Testis (tissue), 5 donors: ENCODE data around the gene PDC. TPM values are rescaled to one million over a fixed set of nuclear protein-coding genes. Genes with fewer than 3 reads are reported as not detected.

Experiments
- DNase-seq: peaks from one replicate; pipeline ENCODE4 v3.0.0-alpha.2; 2019
- H3K27ac ChIP-seq, 2 donors: fragments of 200-600 bp; sonication (generic); one replicate each; pipeline ENCODE4 v1.5.1; 2019
- H3K27me3 ChIP-seq: fragments of 200-600 bp; sonication (generic); one replicate; pipeline ENCODE4 v1.5.1; 2019
- H3K36me3 ChIP-seq: fragments of 200-600 bp; sonication (generic); one replicate; pipeline ENCODE4 v1.5.1; 2017; ENCODE audit warnings: low read depth; ENCODE audit errors: missing control alignments
- H3K4me1 ChIP-seq: fragments of 200-600 bp; sonication (generic); one replicate; pipeline ENCODE4 v1.5.1; 2019
- H3K4me3 ChIP-seq, 2 donors: fragments of 200-600 bp; sonication (generic); one replicate each; pipeline ENCODE4 v1.5.1; 2017 to 2019
- H3K9me3 ChIP-seq: fragments of 200-600 bp; sonication (generic); one replicate; pipeline ENCODE4 v1.5.1; 2017
- POLR2A ChIP-seq: fragments of 450-650 bp; IDR thresholded peaks from one replicate; pipeline ENCODE4 v1.6.1; 2017; ENCODE audit warnings: antibody characterized with exemption, mild to moderate bottlenecking, moderate library complexity
- WGBS, 2 donors: methylation state at CpG; one replicate each; pipeline ENCODE4 v1.1.5; 2018; 5-methylcytosine and 5-hydroxymethylcytosine counted together
- intact Hi-C: fragments of 100-400 bp; cut with DNase I; formaldehyde crosslinking; loops from one replicate; pipeline ENCODE4 v1.15.1; 2023; ENCODE audit warnings: low total_unique reads
- long read RNA-seq, 2 donors: transcript quantifications; one replicate each; lab custom pipeline, GENCODE V29; 2026
- polyA plus RNA-seq: library from polyadenylated mRNA; stranded (reverse); fragments of 350-450 nt; fragmentation: Illumina TruSeq; extraction: RNeasy Lipid Tissue Mini Kit (QIAGEN cat#74804); gene quantifications from one replicate; pipeline ENCODE4 v1.2.3, GENCODE V29; 2014; ENCODE audit warnings: low read depth, low replicate concordance; ENCODE audit not compliant: insufficient read depth
- total RNA-seq, 2 donors: library from RNA; depleted of rRNA; stranded (reverse); fragments of >200 nt; gene quantifications; one replicate each; pipeline ENCODE4 v1.2.3, GENCODE V29; 2016
- TF ChIP-seq, protein P1 (sequence below), 3 experiments: fragments of 450-650 bp in 2 of 3; fragments of 200-600 bp in 1 of 3; sonication (generic) in 1 of 3; IDR thresholded peaks; one replicate each; pipeline ENCODE4 v1.5.1; 2016 to 2019; ENCODE audit warnings: antibody characterized with exemption in 3 of 3, mild to moderate bottlenecking in 2 of 3, moderate library complexity in 1 of 3

PDC gene
- total RNA-seq (under 1 TPM; 0.37 to 0.39 TPM), polyA plus RNA-seq (not detected)
- long read RNA-seq, donor 1, result 0 reads
- long read RNA-seq, donor 2, result 0 reads

DNA sequence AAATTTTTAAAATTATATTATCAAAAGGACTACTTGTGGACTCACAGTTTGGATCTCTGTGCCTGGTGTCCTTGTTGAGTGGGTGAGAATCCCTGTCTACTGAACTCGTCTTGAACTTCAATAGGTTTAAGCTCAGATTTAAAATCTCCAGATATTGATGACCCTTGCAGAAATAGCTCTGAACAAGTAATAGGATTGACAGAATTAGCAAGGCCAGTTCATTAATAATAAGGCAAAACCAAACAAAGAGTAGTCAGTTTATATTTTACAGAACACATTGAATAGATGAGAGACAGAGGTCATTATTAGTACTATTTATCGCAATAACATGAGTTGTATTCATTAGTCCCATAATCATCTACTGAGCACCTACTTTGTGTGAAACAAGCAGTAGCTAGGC is at the start of gene PDC:
TSS of gene PDC (minus strand) at position 101 of the 400 bp plus-strand sequence. CDS start 11,655 bp downstream, outside the sequence.
- H3K4me3 ChIP-seq, result no peak within 1 kb of the TSS
- H3K4me1 ChIP-seq, result no peaks in the 10 kb centered on the region
- no peaks in the 10 kb centered on the region for H3K9me3 ChIP-seq
- no peaks in the 10 kb centered on the region for H3K27me3 ChIP-seq
- 78 to 89% methylated on average over 2 of the region's 2 CpGs for WGBS, 2 donors
- no peak within 1 kb of the TSS for H3K27ac ChIP-seq
- intact Hi-C loops, result no loop called here
- TF ChIP-seq POLR2A, result no peak
- TF ChIP-seq, protein P1, sequence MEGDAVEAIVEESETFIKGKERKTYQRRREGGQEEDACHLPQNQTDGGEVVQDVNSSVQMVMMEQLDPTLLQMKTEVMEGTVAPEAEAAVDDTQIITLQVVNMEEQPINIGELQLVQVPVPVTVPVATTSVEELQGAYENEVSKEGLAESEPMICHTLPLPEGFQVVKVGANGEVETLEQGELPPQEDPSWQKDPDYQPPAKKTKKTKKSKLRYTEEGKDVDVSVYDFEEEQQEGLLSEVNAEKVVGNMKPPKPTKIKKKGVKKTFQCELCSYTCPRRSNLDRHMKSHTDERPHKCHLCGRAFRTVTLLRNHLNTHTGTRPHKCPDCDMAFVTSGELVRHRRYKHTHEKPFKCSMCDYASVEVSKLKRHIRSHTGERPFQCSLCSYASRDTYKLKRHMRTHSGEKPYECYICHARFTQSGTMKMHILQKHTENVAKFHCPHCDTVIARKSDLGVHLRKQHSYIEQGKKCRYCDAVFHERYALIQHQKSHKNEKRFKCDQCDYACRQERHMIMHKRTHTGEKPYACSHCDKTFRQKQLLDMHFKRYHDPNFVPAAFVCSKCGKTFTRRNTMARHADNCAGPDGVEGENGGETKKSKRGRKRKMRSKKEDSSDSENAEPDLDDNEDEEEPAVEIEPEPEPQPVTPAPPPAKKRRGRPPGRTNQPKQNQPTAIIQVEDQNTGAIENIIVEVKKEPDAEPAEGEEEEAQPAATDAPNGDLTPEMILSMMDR (IDR thresholded peaks at IDR 0.05), result no peak
- no peak for DNase-seq
- no peaks in the 10 kb centered on the region for H3K36me3 ChIP-seq

DNA sequence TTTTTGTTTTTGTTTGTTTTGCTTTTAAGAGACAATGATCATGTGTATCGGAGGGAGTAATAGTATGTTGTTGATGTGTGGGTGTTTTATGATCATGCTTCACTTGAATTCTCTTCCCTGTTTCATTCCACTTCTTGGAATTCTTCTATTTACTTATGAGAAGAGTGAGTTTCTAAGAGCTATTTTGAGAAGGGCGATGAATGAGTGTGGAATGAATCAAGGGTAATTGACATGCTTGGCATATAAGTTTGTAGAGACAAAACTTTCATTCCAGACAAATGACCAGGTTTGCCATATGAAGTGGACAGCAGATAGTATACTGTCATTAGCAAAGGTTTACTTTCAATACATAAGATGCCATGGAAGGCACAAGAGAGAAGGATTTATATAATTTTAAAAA is 42.3 kb upstream of the PDC start:
- H3K9me3 ChIP-seq, result no peaks in the 10 kb centered on the region
- intact Hi-C loops, result no loop called here
- DNase-seq, result no peak
- TF ChIP-seq, protein P1 (IDR thresholded peaks at IDR 0.05), result no peak
- TF ChIP-seq POLR2A, result no peak
- H3K36me3 ChIP-seq, result no peaks in the 10 kb centered on the region
- H3K27me3 ChIP-seq, result no peaks in the 10 kb centered on the region
- no peak overlapping the region for H3K4me3 ChIP-seq
- H3K4me1 ChIP-seq, result no peaks in the 10 kb centered on the region
- H3K27ac ChIP-seq, result no peak overlapping the region
- WGBS, 2 donors, result 90 to 95% methylated on average over 2 of the region's 2 CpGs

DNA sequence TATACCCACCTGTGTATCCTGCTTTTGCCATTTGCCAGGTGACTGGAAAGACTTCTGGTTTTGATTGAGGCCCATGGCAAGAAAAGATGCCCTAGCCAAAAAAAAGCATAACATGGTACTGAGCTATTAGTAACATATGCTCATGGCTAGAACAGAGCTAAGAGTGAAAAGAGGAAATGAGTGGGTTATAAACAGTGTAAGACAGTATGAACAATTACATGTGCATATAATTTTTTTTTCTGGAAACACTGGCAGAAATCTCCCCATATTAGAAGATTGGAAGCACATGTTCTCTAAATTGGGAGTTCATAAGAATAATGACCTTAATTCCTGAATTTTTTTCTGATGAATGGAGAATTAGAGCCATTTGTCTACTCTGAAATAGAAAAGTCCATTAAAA is 41.2 kb upstream of the PDC start:
- TF ChIP-seq POLR2A, result no peak
- Histone ChIP-seq H3K36me3 (no peaks in the 10 kb centered on the region), H3K4me3 (no peak overlapping the region), H3K27me3 (no peaks in the 10 kb centered on the region), H3K9me3 (no peaks in the 10 kb centered on the region), H3K27ac (no peak overlapping the region), H3K4me1 (no peaks in the 10 kb centered on the region)
- DNase-seq, result no peak
- intact Hi-C loops, result no loop called here

DNA sequence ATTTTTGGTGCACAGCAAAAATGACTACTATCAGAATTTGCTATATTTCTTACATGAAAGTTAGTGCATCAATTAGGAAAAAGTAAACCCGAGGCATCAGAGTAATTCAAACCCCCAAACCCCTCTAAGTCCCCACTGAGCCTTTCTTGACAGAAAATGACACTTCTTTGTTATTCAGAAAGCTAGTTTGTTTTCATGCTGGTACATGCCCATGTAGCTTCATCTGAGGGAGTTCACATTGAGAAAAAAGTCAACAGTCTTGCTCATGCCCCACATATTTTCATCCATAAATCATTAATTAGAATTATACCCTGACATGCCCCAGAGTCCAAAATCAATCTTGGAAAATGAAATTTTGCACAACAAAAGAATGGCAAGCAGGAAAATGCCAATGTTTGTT is 39.9 kb upstream of the PDC start:
- H3K36me3 ChIP-seq, result no peaks in the 10 kb centered on the region
- H3K4me1 ChIP-seq, result no peaks in the 10 kb centered on the region
- H3K9me3 ChIP-seq, result no peaks in the 10 kb centered on the region
- H3K27me3 ChIP-seq, result no peaks in the 10 kb centered on the region
- H3K27ac ChIP-seq, result no peak overlapping the region
- no peak overlapping the region for H3K4me3 ChIP-seq
- intact Hi-C loops, result no loop called here
- no peak for DNase-seq
- 70 to 73% methylated on average over 1 of the region's 1 CpG for WGBS, 2 donors
- TF ChIP-seq, protein P1 (IDR thresholded peaks at IDR 0.05), result no peak
- TF ChIP-seq POLR2A, result no peak

DNA sequence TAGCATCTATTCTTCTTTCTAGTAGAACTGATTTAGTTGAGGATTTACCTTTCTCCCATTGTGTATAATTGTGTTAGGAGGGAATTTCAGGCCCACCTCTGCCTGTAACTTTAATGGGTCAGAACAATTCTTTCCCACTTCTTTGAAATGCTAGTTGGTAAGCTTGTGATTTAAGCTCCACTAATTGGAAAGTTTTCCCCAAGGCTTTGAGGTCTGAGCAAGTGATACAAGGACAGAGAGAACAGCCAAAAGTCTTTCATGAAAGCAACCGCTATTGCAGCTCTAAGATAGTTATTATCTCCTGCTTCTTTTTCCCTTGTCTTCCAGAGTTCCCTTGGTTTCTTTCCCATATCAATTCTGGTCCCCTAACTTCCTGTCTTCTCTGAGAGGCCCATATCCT is 38.7 kb upstream of the PDC start:
- no peak overlapping the region for H3K27ac ChIP-seq
- no peaks in the 10 kb centered on the region for H3K9me3 ChIP-seq
- WGBS, 2 donors, result 33 to 58% methylated on average over 1 of the region's 1 CpG
- TF ChIP-seq, protein P1 (IDR thresholded peaks at IDR 0.05), result no peak
- no peak for TF ChIP-seq POLR2A
- no peak overlapping the region for H3K4me3 ChIP-seq
- intact Hi-C loops, result no loop called here
- DNase-seq, result no peak
- H3K36me3 ChIP-seq, result no peaks in the 10 kb centered on the region
- H3K4me1 ChIP-seq, result no peaks in the 10 kb centered on the region
- no peaks in the 10 kb centered on the region for H3K27me3 ChIP-seq
